Measurements from ENCODE around the gene AFM. TPM values are rescaled to one million over a fixed set of nuclear protein-coding genes. Genes with fewer than 3 reads are reported as not detected.

Gene AFM
- total and polyA plus RNA-seq, 2 donors from 2014 or later, result 30.8 TPM; not detected in 1

DNA sequence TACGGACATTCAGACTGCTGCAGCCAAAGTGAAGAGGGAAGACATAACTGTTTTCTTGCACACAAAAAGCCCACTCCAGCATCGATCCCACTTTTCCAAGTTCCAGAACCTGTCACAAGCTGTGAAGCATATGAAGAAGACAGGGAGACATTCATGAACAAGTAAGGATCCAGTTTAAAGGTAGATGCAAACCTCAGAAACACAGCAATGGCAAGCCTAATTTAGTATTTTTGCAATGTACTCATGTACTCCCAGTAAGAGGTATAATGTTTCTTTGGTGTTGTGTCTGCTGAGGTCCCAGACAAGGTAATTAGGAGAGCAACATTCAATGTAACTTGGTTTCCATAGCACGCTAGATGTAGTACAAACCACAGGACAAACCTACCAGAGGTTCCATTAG is 40.9 kb upstream of the AFM start:
- intact Hi-C loops (cut with DNase I), result no loop called here
- Histone ChIP-seq H3K27ac (ENCODE audit: low read depth in 2 of 2, low read length in 2 of 2) (no peak overlapping the region), H3K4me3 (ENCODE audit: low read length in 3 of 3) (no peak overlapping the region), H3K36me3 (ENCODE audit: control insufficient read depth in 2 of 3, insufficient read depth in 3 of 3, low read length in 3 of 3) (no peaks in the 10 kb centered on the region), H3K4me1 (ENCODE audit: control insufficient read depth in 2 of 3, insufficient read depth in 2 of 3, low read depth in 1 of 3, low read length in 3 of 3) (no peaks in the 10 kb centered on the region), H3K27me3 (ENCODE audit: control insufficient read depth, insufficient read depth, low read length) (no peaks in the 10 kb centered on the region), H3K9me3 (ENCODE audit: control insufficient read depth in 2 of 3, insufficient read depth in 1 of 3, low read length in 3 of 3) (no peaks in the 10 kb centered on the region), H3K9ac (ENCODE audit: low read length in 3 of 3) (no peak overlapping the region)
- TF ChIP-seq, protein P1, sequence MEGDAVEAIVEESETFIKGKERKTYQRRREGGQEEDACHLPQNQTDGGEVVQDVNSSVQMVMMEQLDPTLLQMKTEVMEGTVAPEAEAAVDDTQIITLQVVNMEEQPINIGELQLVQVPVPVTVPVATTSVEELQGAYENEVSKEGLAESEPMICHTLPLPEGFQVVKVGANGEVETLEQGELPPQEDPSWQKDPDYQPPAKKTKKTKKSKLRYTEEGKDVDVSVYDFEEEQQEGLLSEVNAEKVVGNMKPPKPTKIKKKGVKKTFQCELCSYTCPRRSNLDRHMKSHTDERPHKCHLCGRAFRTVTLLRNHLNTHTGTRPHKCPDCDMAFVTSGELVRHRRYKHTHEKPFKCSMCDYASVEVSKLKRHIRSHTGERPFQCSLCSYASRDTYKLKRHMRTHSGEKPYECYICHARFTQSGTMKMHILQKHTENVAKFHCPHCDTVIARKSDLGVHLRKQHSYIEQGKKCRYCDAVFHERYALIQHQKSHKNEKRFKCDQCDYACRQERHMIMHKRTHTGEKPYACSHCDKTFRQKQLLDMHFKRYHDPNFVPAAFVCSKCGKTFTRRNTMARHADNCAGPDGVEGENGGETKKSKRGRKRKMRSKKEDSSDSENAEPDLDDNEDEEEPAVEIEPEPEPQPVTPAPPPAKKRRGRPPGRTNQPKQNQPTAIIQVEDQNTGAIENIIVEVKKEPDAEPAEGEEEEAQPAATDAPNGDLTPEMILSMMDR (IDR thresholded peaks at IDR 0.05; ENCODE audit: borderline replicate concordance, extremely low read depth, insufficient read depth), result no peak
- DNase-seq, result no peak
- FAIRE-seq, result no peak

DNA sequence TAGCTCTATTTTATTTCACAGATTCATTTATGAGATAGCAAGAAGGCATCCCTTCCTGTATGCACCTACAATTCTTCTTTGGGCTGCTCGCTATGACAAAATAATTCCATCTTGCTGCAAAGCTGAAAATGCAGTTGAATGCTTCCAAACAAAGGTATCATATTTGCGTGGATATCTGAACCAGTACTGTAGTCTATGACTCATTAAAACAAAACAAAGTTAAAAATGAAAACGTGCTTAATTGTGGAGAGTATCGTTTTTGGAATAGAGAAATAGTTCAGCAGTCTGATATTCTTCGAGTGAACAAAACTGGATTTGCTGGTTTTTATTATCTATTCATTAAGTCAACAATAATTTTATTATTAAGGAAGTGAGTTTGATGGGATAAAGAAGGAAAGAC is 39.3 kb upstream of the AFM start:
- Histone ChIP-seq H3K9me3 (ENCODE audit: control insufficient read depth in 2 of 3, insufficient read depth in 1 of 3, low read length in 3 of 3) (no peaks in the 10 kb centered on the region), H3K9ac (ENCODE audit: low read length in 3 of 3) (no peak overlapping the region), H3K27ac (ENCODE audit: low read depth in 2 of 2, low read length in 2 of 2) (no peak overlapping the region), H3K27me3 (ENCODE audit: control insufficient read depth, insufficient read depth, low read length) (no peaks in the 10 kb centered on the region), H3K4me3 (ENCODE audit: low read length in 3 of 3) (no peak overlapping the region), H3K4me1 (ENCODE audit: control insufficient read depth in 2 of 3, insufficient read depth in 2 of 3, low read depth in 1 of 3, low read length in 3 of 3) (no peaks in the 10 kb centered on the region), H3K36me3 (ENCODE audit: control insufficient read depth in 2 of 3, insufficient read depth in 3 of 3, low read length in 3 of 3) (no peaks in the 10 kb centered on the region)
- TF ChIP-seq, protein P1 (IDR thresholded peaks at IDR 0.05; ENCODE audit: borderline replicate concordance, extremely low read depth, insufficient read depth), result no peak
- DNase-seq (no peak), FAIRE-seq (no peak)
- intact Hi-C loops (cut with DNase I), result no loop called here

DNA sequence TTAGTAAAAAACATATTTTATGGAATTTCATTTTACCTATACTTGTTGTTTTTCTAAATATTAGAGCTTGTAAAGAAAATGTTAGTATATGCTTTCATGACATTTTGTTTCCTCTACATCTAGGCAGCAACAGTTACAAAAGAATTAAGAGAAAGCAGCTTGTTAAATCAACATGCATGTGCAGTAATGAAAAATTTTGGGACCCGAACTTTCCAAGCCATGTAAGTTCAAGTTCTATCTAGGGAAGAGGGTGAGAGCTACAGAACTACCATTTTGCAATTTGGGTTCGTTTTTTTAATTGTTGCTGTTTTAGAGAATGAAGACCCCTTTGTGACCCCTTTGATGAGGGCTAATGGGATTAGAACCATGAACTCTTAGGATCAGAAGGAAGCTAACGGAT is 38.3 kb upstream of the AFM start:
- Histone ChIP-seq H3K4me1 (ENCODE audit: control insufficient read depth in 2 of 3, insufficient read depth in 2 of 3, low read depth in 1 of 3, low read length in 3 of 3) (no peaks in the 10 kb centered on the region), H3K36me3 (ENCODE audit: control insufficient read depth in 2 of 3, insufficient read depth in 3 of 3, low read length in 3 of 3) (no peaks in the 10 kb centered on the region), H3K4me3 (ENCODE audit: low read length in 3 of 3) (no peak overlapping the region), H3K27me3 (ENCODE audit: control insufficient read depth, insufficient read depth, low read length) (no peaks in the 10 kb centered on the region), H3K27ac (ENCODE audit: low read depth in 2 of 2, low read length in 2 of 2) (no peak overlapping the region), H3K9me3 (ENCODE audit: control insufficient read depth in 2 of 3, insufficient read depth in 1 of 3, low read length in 3 of 3) (no peaks in the 10 kb centered on the region), H3K9ac (ENCODE audit: low read length in 3 of 3) (no peak overlapping the region)
- TF ChIP-seq, protein P1 (IDR thresholded peaks at IDR 0.05; ENCODE audit: borderline replicate concordance, extremely low read depth, insufficient read depth), result no peak
- intact Hi-C loops (cut with DNase I), result no loop called here
- DNase-seq (no peak), FAIRE-seq (no peak)
